Activated CD8-positive, alpha-beta memory T cell treated with anti-CD3 and anti-CD28 coated beads, Interleukin-2, amount 50 U/mL, for 1 hour (primary cell): ENCODE results near the gene SLC51B.
"Not testable (repeated sequence)": the region's sequence is repeated elsewhere in the genome, so short reads cannot be mapped to it uniquely, and the experiment has no call there.

Experiments used
- DNase-seq: peaks from one replicate; pipeline ENCODE4 v3.0.0-alpha.2; 2020; ENCODE audit errors: extremely low read depth

Gene SLC51B

GRCh38 chr15:65041787-65042186 lies 3.4 kb upstream of the SLC51B start:
- no peak for DNase-seq

GRCh38 chr15:65042776-65043327 lies 2.3 kb upstream of the SLC51B start:
- DNase-seq: no peak

GRCh38 chr15:65044218-65044617 lies 969 bp upstream of the SLC51B start:
- not testable (repeated sequence) for DNase-seq

- no peak for DNase-seq
Measured at GRCh38 chr15:65048241-65048640, 3.1 kb downstream of the SLC51B start.

GRCh38 chr15:65049418-65049840 lies 4.2 kb downstream of the SLC51B start:
- peak; percentile 74 for DNase-seq

GRCh38 chr15:65050270-65050669 lies 5.1 kb downstream of the SLC51B start:
- no peak for DNase-seq

GRCh38 chr15:65051266-65051665 lies 6.1 kb downstream of the SLC51B start:
- no peak for DNase-seq

GRCh38 chr15:65052956-65053355 lies 7.8 kb downstream of the SLC51B start:
- DNase-seq: no peak

- no peak for DNase-seq
Measured at GRCh38 chr15:65054333-65055200, 9.4 kb downstream of the SLC51B start.

- no peak for DNase-seq
Measured at GRCh38 chr15:65055201-65055870, 10.1 kb downstream of the SLC51B start.

GRCh38 chr15:65056106-65056505 lies 10.9 kb downstream of the SLC51B start:
- no peak for DNase-seq

GRCh38 chr15:65056868-65057548 lies 11.8 kb downstream of the SLC51B start:
- DNase-seq: no peak

GRCh38 chr15:65057549-65057940 lies 12.4 kb downstream of the SLC51B start:
- DNase-seq: no peak

GRCh38 chr15:65058394-65059368 lies 13.5 kb downstream of the SLC51B start:
- DNase-seq: no peak

- no peak for DNase-seq
Measured at GRCh38 chr15:65059369-65059750, 14.2 kb downstream of the SLC51B start.

GRCh38 chr15:65059931-65060596 lies 14.9 kb downstream of the SLC51B start:
- no peak for DNase-seq

- DNase-seq: no peak
Measured at GRCh38 chr15:65060641-65061397, 15.6 kb downstream of the SLC51B start.

GRCh38 chr15:65062061-65062460 lies 16.9 kb downstream of the SLC51B start:
- no peak for DNase-seq

GRCh38 chr15:65062726-65063125 lies 17.5 kb downstream of the SLC51B start:
- no peak for DNase-seq
